Panc1 (cell line): ENCODE data around the gene BTG2. TPM values are rescaled to one million over a fixed set of nuclear protein-coding genes. Genes with fewer than 3 reads are reported as not detected.

Experiments used
- ATAC-seq: fragments of 200-7000 bp; cut with Tn5 transposase; 2 replicates; pipeline ENCODE4 v1.9.1; 2020; ENCODE audit warnings: mild to moderate bottlenecking, moderate library complexity
- BruUV-seq: library from RNA; stranded (reverse); fragments of 400-500 nt; replicated peaks from 2 replicates; lab custom pipeline; 2021; lab: Mats Ljungman, UMichigan
- CTCF ChIA-PET: fragments of 300-600 bp; sonication (Branson Sonifier 250); formaldehyde crosslinking; loops from one replicate; lab custom pipeline; 2022; ENCODE audit warnings: antibody characterized with exemption; lab: Charles Lee
- POLR2A ChIA-PET: fragments of 300-600 bp; sonication (Branson Sonifier 250); formaldehyde crosslinking; loops from one replicate; lab custom pipeline; 2022; ENCODE audit warnings: antibody characterized with exemption; lab: Charles Lee
- DNase-seq: peaks from one replicate; pipeline ENCODE4 v3.0.0-alpha.2; 2010; ENCODE audit warnings: low read depth, low spot score
- H3K27ac ChIP-seq: 2 replicates; pipeline ENCODE4 v1.5.1; 2011; ENCODE audit warnings: mild to moderate bottlenecking, low read length, inconsistent platforms
- H3K27me3 ChIP-seq: fragments of 200-500 bp; sonication (Bioruptor generic); 2 replicates; pipeline ENCODE4 v1.6.0; 2014; ENCODE audit warnings: low read length, inconsistent platforms; ENCODE audit not compliant: control insufficient read depth, insufficient read depth
- H3K36me3 ChIP-seq: fragments of 200-500 bp; sonication (Bioruptor generic); 2 replicates; pipeline ENCODE4 v1.5.1; 2014; ENCODE audit warnings: inconsistent platforms, mild to moderate bottlenecking, low read length, moderate library complexity; ENCODE audit not compliant: control insufficient read depth, insufficient read depth
- H3K4me1 ChIP-seq: 2 replicates; pipeline ENCODE4 v1.5.1; 2011; ENCODE audit warnings: inconsistent platforms, mild to moderate bottlenecking, low read length, moderate library complexity; ENCODE audit not compliant: control insufficient read depth, insufficient read depth
- H3K4me3 ChIP-seq, 2 experiments: 2 replicates each; pipeline ENCODE4 v1.5.1; 2011 to 2012; ENCODE audit warnings: low read depth in 2 of 2, low read length in 2 of 2, mild to moderate bottlenecking in 2 of 2, inconsistent platforms in 1 of 2, moderate library complexity in 1 of 2
- H3K9me3 ChIP-seq: fragments of 200-500 bp; sonication (Bioruptor generic); 2 replicates; pipeline ENCODE4 v1.5.1; 2014; ENCODE audit warnings: low read depth, mild to moderate bottlenecking, inconsistent platforms, low read length, moderate library complexity; ENCODE audit not compliant: control insufficient read depth, insufficient read depth
- POLR2AphosphoS5 ChIP-seq: IDR thresholded peaks from 2 replicates; pipeline ENCODE4 v1.6.1; 2012; ENCODE audit warnings: mild to moderate bottlenecking, low read depth, low read length, moderate library complexity
- SIN3A ChIP-seq: IDR thresholded peaks from 2 replicates; pipeline ENCODE4 v1.6.1; 2012; ENCODE audit warnings: low read depth, mild to moderate bottlenecking, low read length, moderate library complexity, borderline replicate concordance; ENCODE audit not compliant: insufficient read depth
- TCF7L2 ChIP-seq: IDR thresholded peaks from 2 replicates; pipeline ENCODE4 v1.6.1; 2011; ENCODE audit warnings: mild to moderate bottlenecking, low read depth, low read length, inconsistent platforms
- in situ Hi-C: cut with HindIII; loops from 2 replicates; pipeline ENCODE4 v1.10.0; 2016; ENCODE audit warnings: low sequenced_read_pairs, low pct_unique_long_range_greater_than_20kb
- intact Hi-C: fragments of 100-400 bp; cut with micrococcal nuclease; formaldehyde crosslinking; loops from one replicate; pipeline ENCODE4 v1.10.0; 2022; ENCODE audit not compliant: unreplicated experiment
- total RNA-seq: library from RNA; stranded (reverse); gene quantifications from one replicate; pipeline ENCODE4 v1.2.1, GENCODE V29; 2021; ENCODE audit not compliant: unreplicated experiment
- TF ChIP-seq, protein P1 (sequence below): fragments of 450-650 bp; IDR thresholded peaks from 2 replicates; pipeline ENCODE4 v1.5.1; 2017; ENCODE audit warnings: mild to moderate bottlenecking
- TF ChIP-seq, protein P2 (sequence below), 2 experiments: IDR thresholded peaks; 2 replicates each; pipeline ENCODE4 v1.6.1; 2011 to 2012; ENCODE audit warnings: low read depth in 2 of 2, control low read depth in 1 of 2, low read length in 1 of 2, mild to moderate bottlenecking in 1 of 2, moderate library complexity in 1 of 2; ENCODE audit not compliant: insufficient read depth in 1 of 2

Gene BTG2
- total RNA-seq, 1 experiment from 2014 or later: 6.1 TPM

DNA sequence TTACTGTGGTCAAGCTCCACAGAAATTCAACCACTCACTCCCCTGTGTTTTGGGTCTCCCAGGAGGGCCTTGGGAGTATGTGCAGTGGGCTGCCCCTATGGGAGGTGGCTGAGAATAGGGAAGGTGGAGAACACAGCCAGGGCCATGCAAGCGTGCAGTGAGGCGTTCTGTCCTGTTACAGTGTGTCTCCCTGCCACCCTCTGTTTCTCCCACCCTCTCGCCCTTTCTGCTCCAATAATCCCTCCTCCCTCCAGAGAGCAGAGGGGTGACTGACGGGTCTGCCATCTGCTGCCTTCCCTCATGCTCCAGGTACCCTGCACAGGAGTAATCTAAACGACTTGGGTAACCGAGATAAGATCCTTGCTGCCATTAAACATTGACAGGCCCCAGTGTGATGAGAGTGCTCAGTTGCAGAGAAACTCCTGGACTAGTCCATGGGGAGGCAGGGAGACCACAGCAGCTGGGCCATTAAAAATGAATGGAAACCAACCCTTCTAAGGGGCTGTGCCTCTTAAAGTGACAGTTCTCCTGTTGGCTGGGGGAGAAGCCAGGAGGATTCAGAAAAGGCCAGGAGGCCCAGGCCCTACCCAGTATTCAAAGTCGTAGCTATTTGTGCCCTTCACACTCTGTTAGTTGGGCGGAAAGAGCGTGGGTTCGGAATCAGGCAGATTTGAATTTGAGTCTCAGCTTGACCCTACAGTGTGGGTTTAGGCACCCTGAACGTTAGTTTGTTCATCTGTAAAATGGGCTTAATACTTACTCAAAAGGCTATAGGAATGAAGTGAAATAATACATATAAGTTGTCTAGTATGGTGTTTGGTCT is 22.4 kb upstream of the BTG2 start:
- ChIA-PET CTCF (no interaction called here), POLR2A (no interaction called here)
- no TSS peak for BruUV-seq
- Histone ChIP-seq H3K27me3 (peaks cover 3% of the 10 kb centered on the region; the same call in 1 of the 2 replicates), H3K4me3 (no peak overlapping the region), H3K9me3 (no peaks in the 10 kb centered on the region), H3K27ac (no peak overlapping the region), H3K4me1 (no peaks in the 10 kb centered on the region), H3K36me3 (no peaks in the 10 kb centered on the region)
- DNase-seq: no peak
- ATAC-seq: no peak
- TF ChIP-seq SIN3A: no peak
- intact Hi-C loops (no loop called here), in situ Hi-C loops (no loop called here)

DNA sequence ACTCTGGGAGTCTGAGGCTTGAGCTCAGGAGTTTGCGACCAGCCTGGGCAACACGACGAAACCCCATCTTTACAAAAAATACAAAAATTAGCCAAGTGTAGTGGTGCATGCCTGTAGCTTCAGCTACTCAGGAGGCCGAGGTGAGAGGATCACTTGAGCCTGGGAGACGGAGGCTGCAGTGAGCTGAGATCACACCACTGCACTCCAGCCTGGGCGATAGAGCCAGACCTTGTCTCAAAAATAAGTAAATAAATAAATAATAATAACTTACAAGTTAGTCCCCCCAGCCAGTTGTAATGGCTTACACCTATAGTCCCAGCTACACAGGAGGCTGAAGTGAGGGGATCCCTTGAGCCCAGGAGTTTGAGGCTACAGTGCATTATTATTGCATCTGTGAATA is 21.7 kb upstream of the BTG2 start:
- TF ChIP-seq POLR2AphosphoS5: no peak
- no peak for TF ChIP-seq SIN3A
- TF ChIP-seq, protein P1, sequence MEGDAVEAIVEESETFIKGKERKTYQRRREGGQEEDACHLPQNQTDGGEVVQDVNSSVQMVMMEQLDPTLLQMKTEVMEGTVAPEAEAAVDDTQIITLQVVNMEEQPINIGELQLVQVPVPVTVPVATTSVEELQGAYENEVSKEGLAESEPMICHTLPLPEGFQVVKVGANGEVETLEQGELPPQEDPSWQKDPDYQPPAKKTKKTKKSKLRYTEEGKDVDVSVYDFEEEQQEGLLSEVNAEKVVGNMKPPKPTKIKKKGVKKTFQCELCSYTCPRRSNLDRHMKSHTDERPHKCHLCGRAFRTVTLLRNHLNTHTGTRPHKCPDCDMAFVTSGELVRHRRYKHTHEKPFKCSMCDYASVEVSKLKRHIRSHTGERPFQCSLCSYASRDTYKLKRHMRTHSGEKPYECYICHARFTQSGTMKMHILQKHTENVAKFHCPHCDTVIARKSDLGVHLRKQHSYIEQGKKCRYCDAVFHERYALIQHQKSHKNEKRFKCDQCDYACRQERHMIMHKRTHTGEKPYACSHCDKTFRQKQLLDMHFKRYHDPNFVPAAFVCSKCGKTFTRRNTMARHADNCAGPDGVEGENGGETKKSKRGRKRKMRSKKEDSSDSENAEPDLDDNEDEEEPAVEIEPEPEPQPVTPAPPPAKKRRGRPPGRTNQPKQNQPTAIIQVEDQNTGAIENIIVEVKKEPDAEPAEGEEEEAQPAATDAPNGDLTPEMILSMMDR: no peak
- TF ChIP-seq, protein P2, sequence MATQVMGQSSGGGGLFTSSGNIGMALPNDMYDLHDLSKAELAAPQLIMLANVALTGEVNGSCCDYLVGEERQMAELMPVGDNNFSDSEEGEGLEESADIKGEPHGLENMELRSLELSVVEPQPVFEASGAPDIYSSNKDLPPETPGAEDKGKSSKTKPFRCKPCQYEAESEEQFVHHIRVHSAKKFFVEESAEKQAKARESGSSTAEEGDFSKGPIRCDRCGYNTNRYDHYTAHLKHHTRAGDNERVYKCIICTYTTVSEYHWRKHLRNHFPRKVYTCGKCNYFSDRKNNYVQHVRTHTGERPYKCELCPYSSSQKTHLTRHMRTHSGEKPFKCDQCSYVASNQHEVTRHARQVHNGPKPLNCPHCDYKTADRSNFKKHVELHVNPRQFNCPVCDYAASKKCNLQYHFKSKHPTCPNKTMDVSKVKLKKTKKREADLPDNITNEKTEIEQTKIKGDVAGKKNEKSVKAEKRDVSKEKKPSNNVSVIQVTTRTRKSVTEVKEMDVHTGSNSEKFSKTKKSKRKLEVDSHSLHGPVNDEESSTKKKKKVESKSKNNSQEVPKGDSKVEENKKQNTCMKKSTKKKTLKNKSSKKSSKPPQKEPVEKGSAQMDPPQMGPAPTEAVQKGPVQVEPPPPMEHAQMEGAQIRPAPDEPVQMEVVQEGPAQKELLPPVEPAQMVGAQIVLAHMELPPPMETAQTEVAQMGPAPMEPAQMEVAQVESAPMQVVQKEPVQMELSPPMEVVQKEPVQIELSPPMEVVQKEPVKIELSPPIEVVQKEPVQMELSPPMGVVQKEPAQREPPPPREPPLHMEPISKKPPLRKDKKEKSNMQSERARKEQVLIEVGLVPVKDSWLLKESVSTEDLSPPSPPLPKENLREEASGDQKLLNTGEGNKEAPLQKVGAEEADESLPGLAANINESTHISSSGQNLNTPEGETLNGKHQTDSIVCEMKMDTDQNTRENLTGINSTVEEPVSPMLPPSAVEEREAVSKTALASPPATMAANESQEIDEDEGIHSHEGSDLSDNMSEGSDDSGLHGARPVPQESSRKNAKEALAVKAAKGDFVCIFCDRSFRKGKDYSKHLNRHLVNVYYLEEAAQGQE (IDR thresholded peaks at IDR 0.05; ENCODE audit: insufficient read depth in 1 of 2, low read depth in 2 of 2, low read length in 1 of 2): no peak
- no peak for TF ChIP-seq TCF7L2
- ChIA-PET POLR2A (no interaction called here), CTCF (no interaction called here)
- peaks cover 3% of the 10 kb centered on the region; the same call in 1 of the 2 replicates for H3K27me3 ChIP-seq
- ATAC-seq: no peak
- H3K9me3 ChIP-seq: no peaks in the 10 kb centered on the region
- no peak for DNase-seq
- no peaks in the 10 kb centered on the region for H3K4me1 ChIP-seq
- BruUV-seq: no TSS peak
- in situ Hi-C loops (no loop called here), intact Hi-C loops (no loop called here)
- no peaks in the 10 kb centered on the region for H3K36me3 ChIP-seq
- H3K4me3 ChIP-seq: no peak overlapping the region
- no peak overlapping the region for H3K27ac ChIP-seq
